ENCODE measurements around the gene DGKB.

The DGKB gene

GRCh38 chr7:14767716-14768425 is 134.7 kb downstream of the DGKB start:
- no peak for TF ChIP-seq CTCF (IDR thresholded peaks at IDR 0.05; ENCODE audit: extremely low read depth, missing control alignments)
- DNase-seq (ENCODE audit: low spot score), result no peak

GRCh38 chr7:14766747-14767146 is 135.8 kb downstream of the DGKB start:
- DNase-seq (ENCODE audit: low spot score), result no peak
- no peak for TF ChIP-seq CTCF (IDR thresholded peaks at IDR 0.05; ENCODE audit: extremely low read depth, missing control alignments)

GRCh38 chr7:14765731-14766130 is 136.8 kb downstream of the DGKB start:
- DNase-seq (ENCODE audit: low spot score), result no peak
- no peak for TF ChIP-seq CTCF (IDR thresholded peaks at IDR 0.05; ENCODE audit: extremely low read depth, missing control alignments)

GRCh38 chr7:14762561-14762960 is 140.0 kb downstream of the DGKB start:
- TF ChIP-seq CTCF (IDR thresholded peaks at IDR 0.05; ENCODE audit: extremely low read depth, missing control alignments), result no peak
- DNase-seq (ENCODE audit: low spot score), result no peak

GRCh38 chr7:14761510-14762296 is 140.8 kb downstream of the DGKB start:
- TF ChIP-seq CTCF (IDR thresholded peaks at IDR 0.05; ENCODE audit: extremely low read depth, missing control alignments), result no peak
- DNase-seq (ENCODE audit: low spot score), result no peak

GRCh38 chr7:14760730-14761478 is 141.6 kb downstream of the DGKB start:
- no peak for DNase-seq (ENCODE audit: low spot score)
- no peak for TF ChIP-seq CTCF (IDR thresholded peaks at IDR 0.05; ENCODE audit: extremely low read depth, missing control alignments)

GRCh38 chr7:14759785-14760184 is 142.8 kb downstream of the DGKB start:
- TF ChIP-seq CTCF (IDR thresholded peaks at IDR 0.05; ENCODE audit: extremely low read depth, missing control alignments), result no peak
- DNase-seq (ENCODE audit: low spot score), result no peak

Measured in GM20000 (cell line).